SK-N-SH (cell line): ENCODE data around the gene TOMM20. TPM values are rescaled to one million over a fixed set of nuclear protein-coding genes. Genes with fewer than 3 reads are reported as not detected.

Source experiments
- CTCF ChIA-PET: fragments of 300-600, 350-600 bp; formaldehyde crosslinking; extraction: SDS; loops from one replicate; lab custom pipeline; 2021; lab: Yijun Ruan, JAX
- POLR2A ChIA-PET: fragments of 350-600 bp; sonication (Branson Sonifier 250); formaldehyde crosslinking; extraction: SDS; loops from one replicate; lab custom pipeline; 2020; ENCODE audit warnings: antibody characterized with exemption, inconsistent platforms; lab: Yijun Ruan, JAX
- DNase-seq: peaks from one replicate; pipeline ENCODE4 v3.0.0; 2012
- H2AFZ ChIP-seq: fragments of 200-600 bp; sonication (generic); 2 replicates; pipeline ENCODE4 v1.8.1; 2016; ENCODE audit warnings: antibody characterized with exemption, mild to moderate bottlenecking, low read depth
- H3F3A ChIP-seq: fragments of 200-600 bp; sonication (generic); replicated peaks from 2 replicates; pipeline ENCODE3; 2016; ENCODE audit warnings: antibody characterized with exemption, mild to moderate bottlenecking; ENCODE audit not compliant: insufficient read depth
- H3K27ac ChIP-seq, 2 experiments: fragments of 200-500 bp in 1 of 2; fragments of 200-600 bp in 1 of 2; sonication (Bioruptor generic) in 1 of 2; sonication (generic), shearing (Covaris generic) in 1 of 2; 2 replicates each; pipeline versions ENCODE4 v1.5.1 to v1.6.1; 2014 to 2016; ENCODE audit warnings: low read depth in 2 of 2, inconsistent platforms in 1 of 2, low read length in 1 of 2, mild to moderate bottlenecking in 1 of 2, mixed read lengths in 1 of 2
- H3K27me3 ChIP-seq: fragments of 200-600 bp; sonication (generic), shearing (Covaris generic); 2 replicates; pipeline ENCODE4 v1.6.1; 2016; ENCODE audit warnings: mixed run types; ENCODE audit not compliant: insufficient read depth
- H3K36me3 ChIP-seq, 2 experiments: fragments of 200-500 bp in 1 of 2; fragments of 200-600 bp in 1 of 2; sonication (Bioruptor generic) in 1 of 2; sonication (generic) in 1 of 2; replicated peaks in 1 of 2; 2 replicates each; pipeline versions ENCODE3 to v1.5.1; 2014 to 2016; ENCODE audit warnings: low read length in 1 of 2, mild to moderate bottlenecking in 1 of 2; ENCODE audit not compliant: insufficient read depth in 2 of 2, control insufficient read depth in 1 of 2
- H3K4me1 ChIP-seq, 2 experiments: fragments of 200-500 bp in 1 of 2; fragments of 200-600 bp in 1 of 2; sonication (Bioruptor generic) in 1 of 2; sonication (generic), shearing (Covaris generic) in 1 of 2; 2 replicates each; pipeline versions ENCODE4 v1.5.1 to v1.6.1; 2014 to 2016; ENCODE audit warnings: low read depth in 1 of 2, low read length in 1 of 2, mixed run types in 1 of 2; ENCODE audit not compliant: insufficient read depth in 2 of 2, control insufficient read depth in 1 of 2
- H3K4me2 ChIP-seq: fragments of 200-600 bp; sonication (generic), shearing (Covaris generic); 2 replicates; pipeline ENCODE4 v1.6.1; 2017; ENCODE audit warnings: mixed run types
- H3K4me3 ChIP-seq, 2 experiments: fragments of 200-500 bp in 1 of 2; fragments of 200-600 bp in 1 of 2; sonication (Bioruptor generic) in 1 of 2; sonication (generic), shearing (Covaris generic) in 1 of 2; 2 replicates each; pipeline versions ENCODE4 v1.5.1 to v1.8.1; 2014 to 2016; ENCODE audit warnings: low read depth in 2 of 2, inconsistent platforms in 1 of 2, low read length in 1 of 2, mild to moderate bottlenecking in 1 of 2, mixed read lengths in 1 of 2, moderate library complexity in 1 of 2
- H3K79me2 ChIP-seq: fragments of 200-600 bp; sonication (generic); 2 replicates; pipeline ENCODE4 v1.8.1; 2017; ENCODE audit warnings: mild to moderate bottlenecking; ENCODE audit not compliant: insufficient read depth
- H3K9ac ChIP-seq: fragments of 200-600 bp; sonication (generic); 2 replicates; pipeline ENCODE4 v1.6.1; 2017; ENCODE audit warnings: mixed run types
- H3K9me2 ChIP-seq: fragments of 200-600 bp; sonication (generic); 2 replicates; pipeline ENCODE4 v1.6.1; 2017; ENCODE audit warnings: mixed run types
- H3K9me3 ChIP-seq: fragments of 200-600 bp; sonication (generic); 2 replicates; pipeline ENCODE4 v1.6.1; 2017; ENCODE audit warnings: mixed run types, mild to moderate bottlenecking, moderate library complexity
- H4K20me1 ChIP-seq: fragments of 200-600 bp; sonication (generic); 2 replicates; pipeline ENCODE4 v1.6.1; 2017; ENCODE audit warnings: mild to moderate bottlenecking, mixed run types; ENCODE audit not compliant: insufficient read depth
- ELF1 ChIP-seq: IDR thresholded peaks from 2 replicates; pipeline ENCODE4 v1.4.0; 2012
- EP300 ChIP-seq, 2 experiments: IDR thresholded peaks; 2 replicates each; pipeline versions ENCODE4 v1.4.0 to v1.6.1; 2012; ENCODE audit warnings: borderline replicate concordance in 1 of 2, low read depth in 1 of 2, low read length in 1 of 2
- FOSL2 ChIP-seq: IDR thresholded peaks from 2 replicates; pipeline ENCODE4 v1.4.0; 2012; ENCODE audit warnings: low read depth, mild to moderate bottlenecking, moderate library complexity, borderline replicate concordance
- GATA2 ChIP-seq: sonication (generic); formaldehyde crosslinking; IDR thresholded peaks from 2 replicates; pipeline ENCODE4 v1.5.0; 2020; ENCODE audit warnings: mild to moderate bottlenecking, missing genetic modification reagents
- JUND ChIP-seq: IDR thresholded peaks from 2 replicates; pipeline ENCODE4 v1.4.0; 2012
- MEF2A ChIP-seq: IDR thresholded peaks from 2 replicates; pipeline ENCODE4 v1.4.0; 2012; ENCODE audit warnings: low read depth, borderline replicate concordance
- MXI1 ChIP-seq: IDR thresholded peaks from 2 replicates; pipeline ENCODE4 v1.6.1; 2012; ENCODE audit warnings: mild to moderate bottlenecking, low read depth, low read length, improper control_type of control experiment
- RAD21 ChIP-seq: IDR thresholded peaks from 2 replicates; pipeline ENCODE4 v1.6.1; 2012; ENCODE audit warnings: mild to moderate bottlenecking, low read length
- RCOR1 ChIP-seq: fragments of 150-350 bp; IDR thresholded peaks from 2 replicates; pipeline ENCODE4 v1.6.1; 2017; ENCODE audit warnings: antibody characterized with exemption, low read length
- RXRA ChIP-seq: IDR thresholded peaks from 2 replicates; pipeline ENCODE4 v1.4.0; 2012; ENCODE audit warnings: low read depth, mild to moderate bottlenecking, borderline replicate concordance
- SIN3A ChIP-seq: IDR thresholded peaks from 2 replicates; pipeline ENCODE4 v1.6.1; 2012; ENCODE audit warnings: low read depth, mild to moderate bottlenecking, low read length, moderate library complexity, borderline replicate concordance
- SMC3 ChIP-seq: IDR thresholded peaks from 2 replicates; pipeline ENCODE4 v1.6.1; 2012; ENCODE audit warnings: low read depth, low read length, improper control_type of control experiment
- YY1 ChIP-seq: IDR thresholded peaks from 2 replicates; pipeline ENCODE4 v1.4.0; 2012; ENCODE audit warnings: low read depth, mild to moderate bottlenecking
- WGBS: methylation state at CpG from one replicate; pipeline ENCODE4 v1.1.6; 2017; ENCODE audit warnings: low lambda C conversion rate; 5-methylcytosine and 5-hydroxymethylcytosine counted together
- polyA plus RNA-seq, 3 experiments: library from polyadenylated mRNA; depleted of rRNA; stranded (reverse); fragments of >200 nt; gene quantifications; 2 replicates each; pipeline ENCODE4 v1.2.3, GENCODE V29; 2012
- TF ChIP-seq, protein P1 (sequence below): fragments of 150-350 bp; IDR thresholded peaks from 2 replicates; pipeline ENCODE4 v1.6.1; 2017; ENCODE audit warnings: antibody characterized with exemption, low read length, low read depth, borderline replicate concordance
- TF ChIP-seq, protein P2 (sequence below): IDR thresholded peaks from 2 replicates; pipeline ENCODE4; 2012
- TF ChIP-seq, protein P3 (sequence below): fragments of 150-350 bp; IDR thresholded peaks from 2 replicates; pipeline ENCODE4 v1.6.1; 2016; ENCODE audit warnings: mild to moderate bottlenecking, low read depth, low read length
- TF ChIP-seq, protein P4 (sequence below): IDR thresholded peaks from 2 replicates; pipeline ENCODE4 v1.4.0; 2012; ENCODE audit warnings: low read depth, borderline replicate concordance
- TF ChIP-seq, protein P5 (sequence below): fragments of 200-600 bp; sonication (generic); IDR thresholded peaks from 2 replicates; pipeline ENCODE4 v1.6.1; 2017; ENCODE audit warnings: antibody characterized with exemption, mild to moderate bottlenecking, moderate library complexity

The TOMM20 gene
- polyA plus RNA-seq, 1 of the 3 experiments (the other 2 are of a cell fraction), result 86.2 TPM

DNA sequence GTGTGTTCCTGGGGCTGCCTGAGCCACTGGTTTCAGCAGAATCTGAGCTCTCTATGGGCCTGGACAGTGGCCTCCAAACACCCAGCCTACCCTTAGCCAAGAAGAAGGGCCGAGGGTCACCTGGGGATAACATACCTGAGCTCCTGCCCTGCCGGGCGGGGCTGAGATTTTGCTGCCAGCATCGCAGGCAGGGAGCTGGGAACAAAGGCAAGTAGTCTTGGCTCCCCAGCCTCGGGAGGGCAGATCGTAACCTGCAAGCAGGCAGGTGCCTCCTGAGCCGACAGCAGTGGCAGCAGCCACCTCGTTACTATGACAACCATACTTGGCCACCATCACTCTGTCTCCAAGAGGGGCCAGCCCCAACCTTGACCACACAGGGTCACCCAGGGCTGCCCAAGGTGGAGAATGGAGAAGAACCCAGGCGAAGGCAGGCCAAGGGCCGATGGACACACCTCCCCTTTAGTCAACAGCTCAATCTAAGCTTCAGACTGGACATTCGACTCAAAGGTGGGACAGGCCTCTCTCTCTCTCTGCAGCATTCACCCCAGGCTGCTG, 54.6 kb downstream of the TOMM20 start:
- H3K9me3 ChIP-seq, result no peaks in the 10 kb centered on the region
- no peaks in the 10 kb centered on the region for H4K20me1 ChIP-seq
- no peaks in the 10 kb centered on the region for H3K27me3 ChIP-seq
- ChIA-PET CTCF (interaction anchor here (1.1 to 1.8 kb wide), 2 partner anchors 9 to 574 kb away, joined by 3 to 13 read pairs; no protein-coding TSS in a partner anchor), POLR2A (no interaction called here)
- 0 out of 2 replicates have a peak overlapping the region, but pooled peaks have one; percentile 4 for H2AFZ ChIP-seq
- H3K4me3 ChIP-seq, result no peak overlapping the region
- H3F3A ChIP-seq, result peaks cover 44% of the 10 kb centered on the region
- no peak for DNase-seq
- no peaks in the 10 kb centered on the region for H3K79me2 ChIP-seq
- no peaks in the 10 kb centered on the region for H3K36me3 ChIP-seq
- H3K9ac ChIP-seq, result peak overlapping the region; percentile 68
- H3K27ac ChIP-seq, result peak overlapping the region; percentile 89 to 95
- H3K9me2 ChIP-seq, result no peaks in the 10 kb centered on the region
- peaks cover 24 to 32% of the 10 kb centered on the region in 2 experiments; a peak in 3 of 4 replicates for H3K4me1 ChIP-seq
- TF ChIP-seq, protein P1, sequence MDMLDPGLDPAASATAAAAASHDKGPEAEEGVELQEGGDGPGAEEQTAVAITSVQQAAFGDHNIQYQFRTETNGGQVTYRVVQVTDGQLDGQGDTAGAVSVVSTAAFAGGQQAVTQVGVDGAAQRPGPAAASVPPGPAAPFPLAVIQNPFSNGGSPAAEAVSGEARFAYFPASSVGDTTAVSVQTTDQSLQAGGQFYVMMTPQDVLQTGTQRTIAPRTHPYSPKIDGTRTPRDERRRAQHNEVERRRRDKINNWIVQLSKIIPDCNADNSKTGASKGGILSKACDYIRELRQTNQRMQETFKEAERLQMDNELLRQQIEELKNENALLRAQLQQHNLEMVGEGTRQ, result no peak
- TF ChIP-seq MXI1, result no peak
- H3K4me2 ChIP-seq, result peak overlapping the region; percentile 36; the same call in 1 of the 2 replicates
- 68% methylated on average over 3 of the region's 11 CpGs for WGBS

DNA sequence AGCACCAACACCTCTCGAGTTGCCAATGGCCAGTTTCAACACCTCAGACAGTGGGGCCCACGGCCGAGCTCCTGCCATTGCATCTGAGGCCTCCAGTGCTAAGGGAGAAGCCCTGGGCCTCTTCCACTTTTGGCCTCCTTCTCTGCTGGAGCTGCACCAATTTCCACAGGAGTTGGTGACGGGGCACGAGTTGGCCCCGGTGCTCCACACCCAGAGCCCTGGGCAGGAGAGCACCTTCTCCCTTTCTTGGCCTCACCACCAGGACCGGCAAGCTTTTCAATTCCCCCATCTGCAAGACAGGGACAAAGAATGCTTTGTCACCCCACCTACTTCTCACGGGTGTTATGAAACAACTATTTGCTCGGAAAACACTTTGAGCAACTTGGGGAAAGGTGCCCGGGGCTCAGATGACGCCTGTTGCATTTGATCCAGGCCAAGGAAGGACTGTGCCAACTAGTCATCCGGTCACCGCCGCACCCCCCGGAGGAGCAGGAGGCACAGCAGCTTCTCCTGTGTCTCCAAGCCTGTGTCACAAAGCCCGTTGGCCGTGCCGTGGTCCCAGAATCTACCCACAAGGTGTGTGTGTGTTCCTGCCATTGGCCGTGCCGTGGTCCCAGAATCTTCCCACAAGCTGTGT, 55.2 kb downstream of the TOMM20 start:
- Histone ChIP-seq H3K4me2 (no peak overlapping the region), H3K4me1 (peaks cover 24 to 34% of the 10 kb centered on the region in 2 experiments; a peak in 3 of 4 replicates), H3K79me2 (no peaks in the 10 kb centered on the region), H3K36me3 (no peaks in the 10 kb centered on the region), H3K27ac (peak overlapping the region; percentile 89 to 95; a peak in 2 of 4 replicates), H3F3A (peaks cover 45% of the 10 kb centered on the region), H3K9me3 (no peaks in the 10 kb centered on the region), H3K9me2 (no peaks in the 10 kb centered on the region), H3K9ac (no peak overlapping the region), H3K27me3 (no peaks in the 10 kb centered on the region), H4K20me1 (no peaks in the 10 kb centered on the region), H3K4me3 (no peak overlapping the region), H2AFZ (no peak overlapping the region)
- CTCF ChIA-PET, result interaction anchor here (1.1 to 1.8 kb wide), 2 partner anchors 10 to 573 kb away, joined by 3 to 13 read pairs; no protein-coding TSS in a partner anchor
- no peak for DNase-seq
- POLR2A ChIA-PET, result no interaction called here
- WGBS, result 77% methylated on average over 11 of the region's 20 CpGs
- TF ChIP-seq RCOR1 (no peak), MXI1 (no peak), MEF2A (no peak), RAD21 (no peak), ELF1 (no peak), RXRA (no peak), YY1 (no peak), FOSL2 (no peak), GATA2 (CRISPR knock-in tag) (no peak), EP300 (IDR thresholded peaks at IDR 0.05; ENCODE audit: borderline replicate concordance in 1 of 2, low read depth in 1 of 2, low read length in 1 of 2) (no peak), SMC3 (no peak), JUND (no peak), SIN3A (no peak)
- TF ChIP-seq, protein P2, sequence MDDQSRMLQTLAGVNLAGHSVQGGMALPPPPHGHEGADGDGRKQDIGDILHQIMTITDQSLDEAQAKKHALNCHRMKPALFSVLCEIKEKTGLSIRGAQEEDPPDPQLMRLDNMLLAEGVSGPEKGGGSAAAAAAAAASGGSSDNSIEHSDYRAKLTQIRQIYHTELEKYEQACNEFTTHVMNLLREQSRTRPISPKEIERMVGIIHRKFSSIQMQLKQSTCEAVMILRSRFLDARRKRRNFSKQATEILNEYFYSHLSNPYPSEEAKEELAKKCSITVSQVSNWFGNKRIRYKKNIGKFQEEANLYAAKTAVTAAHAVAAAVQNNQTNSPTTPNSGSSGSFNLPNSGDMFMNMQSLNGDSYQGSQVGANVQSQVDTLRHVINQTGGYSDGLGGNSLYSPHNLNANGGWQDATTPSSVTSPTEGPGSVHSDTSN, result no peak
- TF ChIP-seq, protein P3, sequence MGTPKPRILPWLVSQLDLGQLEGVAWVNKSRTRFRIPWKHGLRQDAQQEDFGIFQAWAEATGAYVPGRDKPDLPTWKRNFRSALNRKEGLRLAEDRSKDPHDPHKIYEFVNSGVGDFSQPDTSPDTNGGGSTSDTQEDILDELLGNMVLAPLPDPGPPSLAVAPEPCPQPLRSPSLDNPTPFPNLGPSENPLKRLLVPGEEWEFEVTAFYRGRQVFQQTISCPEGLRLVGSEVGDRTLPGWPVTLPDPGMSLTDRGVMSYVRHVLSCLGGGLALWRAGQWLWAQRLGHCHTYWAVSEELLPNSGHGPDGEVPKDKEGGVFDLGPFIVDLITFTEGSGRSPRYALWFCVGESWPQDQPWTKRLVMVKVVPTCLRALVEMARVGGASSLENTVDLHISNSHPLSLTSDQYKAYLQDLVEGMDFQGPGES, result no peak
- TF ChIP-seq, protein P4, sequence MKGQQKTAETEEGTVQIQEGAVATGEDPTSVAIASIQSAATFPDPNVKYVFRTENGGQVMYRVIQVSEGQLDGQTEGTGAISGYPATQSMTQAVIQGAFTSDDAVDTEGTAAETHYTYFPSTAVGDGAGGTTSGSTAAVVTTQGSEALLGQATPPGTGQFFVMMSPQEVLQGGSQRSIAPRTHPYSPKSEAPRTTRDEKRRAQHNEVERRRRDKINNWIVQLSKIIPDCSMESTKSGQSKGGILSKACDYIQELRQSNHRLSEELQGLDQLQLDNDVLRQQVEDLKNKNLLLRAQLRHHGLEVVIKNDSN, result no peak
- TF ChIP-seq, protein P5, sequence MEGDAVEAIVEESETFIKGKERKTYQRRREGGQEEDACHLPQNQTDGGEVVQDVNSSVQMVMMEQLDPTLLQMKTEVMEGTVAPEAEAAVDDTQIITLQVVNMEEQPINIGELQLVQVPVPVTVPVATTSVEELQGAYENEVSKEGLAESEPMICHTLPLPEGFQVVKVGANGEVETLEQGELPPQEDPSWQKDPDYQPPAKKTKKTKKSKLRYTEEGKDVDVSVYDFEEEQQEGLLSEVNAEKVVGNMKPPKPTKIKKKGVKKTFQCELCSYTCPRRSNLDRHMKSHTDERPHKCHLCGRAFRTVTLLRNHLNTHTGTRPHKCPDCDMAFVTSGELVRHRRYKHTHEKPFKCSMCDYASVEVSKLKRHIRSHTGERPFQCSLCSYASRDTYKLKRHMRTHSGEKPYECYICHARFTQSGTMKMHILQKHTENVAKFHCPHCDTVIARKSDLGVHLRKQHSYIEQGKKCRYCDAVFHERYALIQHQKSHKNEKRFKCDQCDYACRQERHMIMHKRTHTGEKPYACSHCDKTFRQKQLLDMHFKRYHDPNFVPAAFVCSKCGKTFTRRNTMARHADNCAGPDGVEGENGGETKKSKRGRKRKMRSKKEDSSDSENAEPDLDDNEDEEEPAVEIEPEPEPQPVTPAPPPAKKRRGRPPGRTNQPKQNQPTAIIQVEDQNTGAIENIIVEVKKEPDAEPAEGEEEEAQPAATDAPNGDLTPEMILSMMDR, result no peak
- TF ChIP-seq, protein P1, result no peak
